ENCODE data around the gene FYN. TPM values are rescaled to one million over a fixed set of nuclear protein-coding genes. Genes with fewer than 3 reads are reported as not detected.

The FYN gene
- total RNA-seq, 1 experiment from 2014 or later = 34.3 TPM

GRCh38 chr6:111884068-111884467 is 10.8 kb upstream of the FYN start:
- no TSS peak for BruUV-seq (replicated peaks)
- CTCF ChIA-PET = no interaction called here
- no peak for DNase-seq (ENCODE audit: low spot score)
- no peak for TF ChIP-seq EZH2 (IDR thresholded peaks at IDR 0.05; ENCODE audit: borderline replicate concordance, low read depth, low read length, poor library complexity, severe bottlenecking)
- TF ChIP-seq, protein P1, sequence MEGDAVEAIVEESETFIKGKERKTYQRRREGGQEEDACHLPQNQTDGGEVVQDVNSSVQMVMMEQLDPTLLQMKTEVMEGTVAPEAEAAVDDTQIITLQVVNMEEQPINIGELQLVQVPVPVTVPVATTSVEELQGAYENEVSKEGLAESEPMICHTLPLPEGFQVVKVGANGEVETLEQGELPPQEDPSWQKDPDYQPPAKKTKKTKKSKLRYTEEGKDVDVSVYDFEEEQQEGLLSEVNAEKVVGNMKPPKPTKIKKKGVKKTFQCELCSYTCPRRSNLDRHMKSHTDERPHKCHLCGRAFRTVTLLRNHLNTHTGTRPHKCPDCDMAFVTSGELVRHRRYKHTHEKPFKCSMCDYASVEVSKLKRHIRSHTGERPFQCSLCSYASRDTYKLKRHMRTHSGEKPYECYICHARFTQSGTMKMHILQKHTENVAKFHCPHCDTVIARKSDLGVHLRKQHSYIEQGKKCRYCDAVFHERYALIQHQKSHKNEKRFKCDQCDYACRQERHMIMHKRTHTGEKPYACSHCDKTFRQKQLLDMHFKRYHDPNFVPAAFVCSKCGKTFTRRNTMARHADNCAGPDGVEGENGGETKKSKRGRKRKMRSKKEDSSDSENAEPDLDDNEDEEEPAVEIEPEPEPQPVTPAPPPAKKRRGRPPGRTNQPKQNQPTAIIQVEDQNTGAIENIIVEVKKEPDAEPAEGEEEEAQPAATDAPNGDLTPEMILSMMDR (conservative IDR thresholded peaks at IDR 0.05; ENCODE audit: low read depth, low read length) = no peak
- Histone ChIP-seq H3K27me3 (replicated peaks; ENCODE audit: insufficient read depth, low read depth, low read length, poor library complexity) (no peaks in the 10 kb centered on the region), H3K4me3 (ENCODE audit: low read depth, low read length, poor library complexity, severe bottlenecking) (no peak overlapping the region), H3K36me3 (ENCODE audit: insufficient read depth, low read length, poor library complexity, severe bottlenecking) (no peaks in the 10 kb centered on the region), H3K27ac (ENCODE audit: low read depth, low read length, poor library complexity, severe bottlenecking) (no peak overlapping the region), H3K9me3 (ENCODE audit: low read depth, low read length, poor library complexity, severe bottlenecking) (no peaks in the 10 kb centered on the region), H3K4me1 (ENCODE audit: insufficient read depth, low read length, poor library complexity, severe bottlenecking) (peaks cover 7% of the 10 kb centered on the region)
- intact Hi-C loops (cut with micrococcal nuclease; ENCODE audit: unreplicated experiment) = loop anchor here (10.0 kb wide), 1 partner anchor 159 kb away; no protein-coding TSS in a partner anchor
- POLR2A ChIA-PET (ENCODE audit: low non-redundant PET) = no interaction called here

DNA sequence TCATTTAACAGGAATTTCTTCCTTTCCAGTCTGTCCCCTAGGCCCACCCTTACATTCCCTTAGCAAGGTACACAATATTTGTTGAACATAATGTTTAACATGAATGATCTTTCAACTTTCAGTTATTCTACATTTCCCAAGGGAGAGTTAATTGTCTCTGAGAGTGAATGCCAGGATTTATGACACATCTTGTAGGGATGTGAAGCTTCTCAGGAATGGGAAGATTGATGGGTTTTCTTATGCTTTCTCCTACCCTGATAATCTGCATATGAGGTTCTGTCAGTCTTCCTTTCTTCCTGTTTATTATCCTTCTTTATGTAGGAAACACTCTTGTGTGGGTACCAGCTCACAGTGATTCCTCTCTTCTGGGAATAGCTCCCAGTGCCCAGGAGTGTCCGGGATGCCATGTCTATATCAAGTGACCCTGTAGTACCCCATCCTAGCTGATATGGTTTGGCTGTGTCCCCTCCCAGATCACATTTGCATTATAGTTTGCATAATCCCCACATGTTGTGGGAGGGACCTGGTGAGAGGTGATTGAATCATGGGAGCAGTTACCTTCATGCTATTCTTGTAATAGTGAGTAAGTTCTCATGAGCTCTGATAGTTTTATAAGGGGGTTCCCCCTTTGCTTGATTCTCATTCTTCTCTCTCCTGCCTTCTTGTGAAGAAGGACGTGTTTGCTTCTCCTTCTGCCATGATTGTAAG is 7.1 kb upstream of the FYN start:
- CTCF ChIA-PET = no interaction called here
- H3K9me3 ChIP-seq (ENCODE audit: low read depth, low read length, poor library complexity, severe bottlenecking) = no peaks in the 10 kb centered on the region
- POLR2A ChIA-PET (ENCODE audit: low non-redundant PET) = no interaction called here
- H3K27me3 ChIP-seq (replicated peaks; ENCODE audit: insufficient read depth, low read depth, low read length, poor library complexity) = peaks cover 2% of the 10 kb centered on the region
- H3K4me1 ChIP-seq (ENCODE audit: insufficient read depth, low read length, poor library complexity, severe bottlenecking) = no peaks in the 10 kb centered on the region
- H3K4me3 ChIP-seq (ENCODE audit: low read depth, low read length, poor library complexity, severe bottlenecking) = no peak overlapping the region
- peak; percentile 18 for DNase-seq (ENCODE audit: low spot score)
- TF ChIP-seq, protein P1 (conservative IDR thresholded peaks at IDR 0.05; ENCODE audit: low read depth, low read length) = no peak
- TF ChIP-seq EZH2 (IDR thresholded peaks at IDR 0.05; ENCODE audit: borderline replicate concordance, low read depth, low read length, poor library complexity, severe bottlenecking) = no peak
- no peak overlapping the region for H3K27ac ChIP-seq (ENCODE audit: low read depth, low read length, poor library complexity, severe bottlenecking)
- no peaks in the 10 kb centered on the region for H3K36me3 ChIP-seq (ENCODE audit: insufficient read depth, low read length, poor library complexity, severe bottlenecking)
- intact Hi-C loops (cut with micrococcal nuclease; ENCODE audit: unreplicated experiment) = loop anchor here (10.0 kb wide), 1 partner anchor 156 kb away; no protein-coding TSS in a partner anchor
- no TSS peak for BruUV-seq (replicated peaks)

DNA sequence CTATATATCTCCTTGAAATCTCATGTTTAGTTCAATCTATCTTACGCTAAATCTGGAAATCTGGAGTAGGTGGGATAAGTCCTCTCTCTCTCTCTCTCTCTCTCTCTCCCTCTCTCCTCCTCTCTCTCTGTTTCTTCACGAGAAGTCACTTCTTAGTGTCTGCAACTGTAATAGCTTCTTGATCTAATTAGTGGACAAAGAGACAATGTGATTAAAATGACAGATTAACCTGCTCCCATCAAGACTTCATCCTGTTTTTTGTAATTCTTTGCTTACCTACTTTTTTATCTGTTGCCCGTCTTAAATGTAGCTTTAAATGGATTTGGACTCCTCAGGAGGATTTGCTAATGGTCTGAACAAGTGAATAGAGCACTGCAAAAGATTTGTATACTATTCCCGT is 2.5 kb upstream of the FYN start:
- peaks cover 15% of the 10 kb centered on the region for H3K4me1 ChIP-seq (ENCODE audit: insufficient read depth, low read length, poor library complexity, severe bottlenecking)
- ChIA-PET POLR2A (ENCODE audit: low non-redundant PET) (no interaction called here), CTCF (no interaction called here)
- no TSS peak for BruUV-seq (replicated peaks)
- no peak for TF ChIP-seq EZH2 (IDR thresholded peaks at IDR 0.05; ENCODE audit: borderline replicate concordance, low read depth, low read length, poor library complexity, severe bottlenecking)
- TF ChIP-seq, protein P1 (conservative IDR thresholded peaks at IDR 0.05; ENCODE audit: low read depth, low read length) = no peak
- intact Hi-C loops (cut with micrococcal nuclease; ENCODE audit: unreplicated experiment) = loop anchor here (10.0 kb wide), 1 partner anchor 279 kb away; no protein-coding TSS in a partner anchor
- no peaks in the 10 kb centered on the region for H3K36me3 ChIP-seq (ENCODE audit: insufficient read depth, low read length, poor library complexity, severe bottlenecking)
- H3K27me3 ChIP-seq (replicated peaks; ENCODE audit: insufficient read depth, low read depth, low read length, poor library complexity) = peaks cover 11% of the 10 kb centered on the region
- no peak overlapping the region for H3K27ac ChIP-seq (ENCODE audit: low read depth, low read length, poor library complexity, severe bottlenecking)
- no peaks in the 10 kb centered on the region for H3K9me3 ChIP-seq (ENCODE audit: low read depth, low read length, poor library complexity, severe bottlenecking)
- no peak for DNase-seq (ENCODE audit: low spot score)
- H3K4me3 ChIP-seq (ENCODE audit: low read depth, low read length, poor library complexity, severe bottlenecking) = no peak overlapping the region
